ENCODE measurements around the gene TSPAN9.

TSPAN9 gene

DNA sequence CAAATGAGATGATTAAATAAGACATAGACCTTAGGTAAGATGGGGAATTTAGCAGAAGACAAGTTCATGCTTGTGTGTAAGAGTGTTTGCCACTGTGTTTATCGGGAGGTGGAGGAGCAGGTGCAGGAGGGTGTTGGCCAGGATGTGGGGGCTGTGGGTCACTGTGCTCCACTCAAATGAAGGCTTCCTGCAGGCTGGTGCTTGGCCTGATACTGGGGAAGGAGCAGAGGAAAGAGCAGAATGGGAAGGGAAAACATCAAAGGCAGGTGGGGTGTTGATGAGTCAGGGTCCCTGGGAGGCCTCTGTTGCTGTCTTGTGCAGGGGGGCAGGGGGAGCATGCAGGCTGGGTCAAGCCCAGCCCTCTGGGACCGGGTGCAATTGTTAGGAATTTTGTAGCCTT is 126.5 kb downstream of the TSPAN9 start:
- no peak overlapping the region for H3K4me3 ChIP-seq (ENCODE audit: low read depth, low read length)
- TF ChIP-seq, protein P1, sequence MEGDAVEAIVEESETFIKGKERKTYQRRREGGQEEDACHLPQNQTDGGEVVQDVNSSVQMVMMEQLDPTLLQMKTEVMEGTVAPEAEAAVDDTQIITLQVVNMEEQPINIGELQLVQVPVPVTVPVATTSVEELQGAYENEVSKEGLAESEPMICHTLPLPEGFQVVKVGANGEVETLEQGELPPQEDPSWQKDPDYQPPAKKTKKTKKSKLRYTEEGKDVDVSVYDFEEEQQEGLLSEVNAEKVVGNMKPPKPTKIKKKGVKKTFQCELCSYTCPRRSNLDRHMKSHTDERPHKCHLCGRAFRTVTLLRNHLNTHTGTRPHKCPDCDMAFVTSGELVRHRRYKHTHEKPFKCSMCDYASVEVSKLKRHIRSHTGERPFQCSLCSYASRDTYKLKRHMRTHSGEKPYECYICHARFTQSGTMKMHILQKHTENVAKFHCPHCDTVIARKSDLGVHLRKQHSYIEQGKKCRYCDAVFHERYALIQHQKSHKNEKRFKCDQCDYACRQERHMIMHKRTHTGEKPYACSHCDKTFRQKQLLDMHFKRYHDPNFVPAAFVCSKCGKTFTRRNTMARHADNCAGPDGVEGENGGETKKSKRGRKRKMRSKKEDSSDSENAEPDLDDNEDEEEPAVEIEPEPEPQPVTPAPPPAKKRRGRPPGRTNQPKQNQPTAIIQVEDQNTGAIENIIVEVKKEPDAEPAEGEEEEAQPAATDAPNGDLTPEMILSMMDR (IDR thresholded peaks at IDR 0.05; ENCODE audit: borderline replicate concordance, insufficient read depth, low read depth, low read length) = no peak

DNA sequence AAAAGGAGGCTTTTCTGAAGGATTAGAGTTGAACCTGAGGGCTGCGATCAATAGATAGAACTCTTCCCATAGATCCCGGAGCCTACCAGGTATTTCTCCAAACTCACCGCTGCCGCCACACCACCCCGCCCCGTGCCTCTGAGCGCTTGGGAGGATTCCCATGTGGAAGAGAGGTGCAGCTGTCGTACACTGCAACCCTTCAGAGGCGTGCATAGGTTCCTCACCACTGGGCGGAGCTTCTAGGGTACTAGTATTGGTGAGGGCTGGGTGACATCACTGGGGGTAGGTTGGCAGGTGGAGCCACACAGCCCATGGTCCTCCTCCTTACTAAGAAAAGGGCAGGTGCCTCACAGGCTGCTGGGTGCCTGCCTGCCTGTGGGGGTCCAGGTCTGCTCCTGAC is 127.0 kb downstream of the TSPAN9 start:
- H3K4me3 ChIP-seq (ENCODE audit: low read depth, low read length) = no peak overlapping the region
- TF ChIP-seq, protein P1 (IDR thresholded peaks at IDR 0.05; ENCODE audit: borderline replicate concordance, insufficient read depth, low read depth, low read length) = no peak

DNA sequence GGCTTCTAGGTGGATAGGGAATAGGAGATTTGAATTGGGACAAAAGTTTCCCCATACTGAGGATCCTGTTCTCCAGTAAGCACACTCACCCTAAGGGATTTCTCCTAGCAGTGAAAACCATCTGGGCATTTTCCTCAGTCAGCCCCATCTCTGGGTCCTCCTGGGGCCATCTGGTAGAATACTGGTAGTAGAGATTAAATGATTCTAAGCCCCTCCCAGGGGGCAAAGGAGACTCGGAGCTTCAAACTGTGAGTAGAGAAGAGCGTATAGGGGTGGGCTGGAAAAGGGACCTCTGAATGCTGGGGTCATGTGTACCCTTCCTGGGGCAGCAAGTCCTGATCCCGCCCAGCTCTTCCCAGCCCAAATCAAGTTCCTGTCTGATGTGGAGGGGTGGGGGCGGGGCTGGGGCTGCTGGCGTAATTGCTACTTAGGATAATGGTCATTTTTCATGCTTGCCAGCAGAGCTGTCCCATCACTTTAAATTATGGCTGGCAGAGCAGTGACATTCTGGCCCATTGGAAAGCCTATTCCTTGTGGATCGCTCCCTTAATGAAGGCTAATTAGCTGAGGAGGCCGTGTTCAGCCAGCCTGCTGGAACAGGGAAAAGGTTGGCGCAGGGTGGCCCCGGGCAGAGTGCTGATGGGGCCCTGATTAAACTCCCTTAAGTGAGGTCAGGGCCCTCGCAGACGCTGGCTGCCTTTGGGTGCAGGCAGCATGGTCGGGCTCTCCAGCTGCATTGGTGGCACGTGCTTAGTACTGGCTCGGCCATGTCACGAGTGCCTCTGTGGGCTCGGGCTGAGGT is 127.8 kb downstream of the TSPAN9 start:
- TF ChIP-seq, protein P1 (IDR thresholded peaks at IDR 0.05; ENCODE audit: borderline replicate concordance, insufficient read depth, low read depth, low read length) = no peak
- no peak overlapping the region for H3K4me3 ChIP-seq (ENCODE audit: low read depth, low read length)

DNA sequence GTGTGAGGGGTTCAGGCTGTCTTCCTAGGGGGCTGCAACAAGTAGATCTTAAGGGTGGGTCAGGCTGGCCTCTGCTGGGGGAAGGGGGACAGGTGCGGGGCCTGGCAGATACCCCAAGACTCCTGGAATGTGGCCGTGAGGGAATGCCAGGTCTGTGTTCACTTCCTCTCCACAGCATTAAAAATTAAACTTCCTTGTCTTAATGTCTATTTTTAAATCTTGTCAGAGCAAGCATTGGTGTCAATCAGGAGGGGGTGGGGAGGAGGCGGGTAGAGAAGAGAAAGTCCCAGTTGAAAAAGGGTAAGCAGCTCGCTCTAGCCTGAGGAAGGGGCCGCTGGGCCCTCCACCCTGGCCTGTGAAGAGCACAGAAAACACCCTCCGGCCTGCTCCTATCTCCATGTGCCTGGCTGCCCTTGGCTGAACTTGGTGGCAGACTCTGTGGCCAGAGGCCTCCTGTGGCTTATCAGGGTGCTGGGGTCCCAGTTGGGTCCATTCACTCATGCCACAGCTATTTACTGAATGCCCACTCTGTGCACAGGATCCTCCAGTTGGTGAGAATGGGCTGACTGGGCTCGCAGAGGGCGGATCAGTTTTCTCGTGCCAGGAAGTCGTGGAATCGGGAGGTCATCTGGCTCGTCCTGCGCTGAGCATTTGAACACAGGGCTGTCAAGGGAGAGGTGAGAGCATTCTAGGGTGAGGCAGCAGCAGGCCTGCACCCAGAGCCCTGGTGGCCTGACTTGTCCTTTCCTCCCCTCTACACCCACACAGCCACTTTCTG is 128.8 kb downstream of the TSPAN9 start:
- TF ChIP-seq, protein P1 (IDR thresholded peaks at IDR 0.05; ENCODE audit: borderline replicate concordance, insufficient read depth, low read depth, low read length) = no peak
- H3K4me3 ChIP-seq (ENCODE audit: low read depth, low read length) = no peak overlapping the region

DNA sequence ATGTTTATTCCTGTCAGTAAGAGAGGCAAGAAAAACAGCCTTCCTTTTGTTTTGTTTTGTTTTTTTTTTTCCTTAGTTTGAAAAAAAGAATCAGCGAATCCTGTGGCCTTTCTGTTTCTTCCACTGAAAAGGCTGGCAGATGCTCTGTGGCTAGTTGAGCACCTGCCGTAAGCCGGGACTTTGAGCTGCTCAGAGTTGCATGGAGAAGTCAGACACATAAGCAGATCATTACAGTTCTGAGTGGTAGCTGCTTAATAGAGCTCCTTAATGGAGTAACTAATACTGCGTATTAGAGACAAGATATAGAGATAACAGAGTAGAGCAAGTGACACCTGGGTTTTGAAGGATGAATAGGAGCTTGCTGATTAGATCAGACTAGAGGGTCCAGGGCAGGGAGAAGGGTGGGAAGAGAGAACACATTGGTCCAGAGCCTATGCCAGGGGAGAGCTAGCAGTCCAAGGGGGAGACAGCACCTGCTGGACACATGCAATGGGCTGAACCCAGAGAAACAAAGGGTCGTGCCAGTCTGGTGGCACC is 129.4 kb downstream of the TSPAN9 start:
- TF ChIP-seq, protein P1 (IDR thresholded peaks at IDR 0.05; ENCODE audit: borderline replicate concordance, insufficient read depth, low read depth, low read length) = no peak
- H3K4me3 ChIP-seq (ENCODE audit: low read depth, low read length) = no peak overlapping the region

DNA sequence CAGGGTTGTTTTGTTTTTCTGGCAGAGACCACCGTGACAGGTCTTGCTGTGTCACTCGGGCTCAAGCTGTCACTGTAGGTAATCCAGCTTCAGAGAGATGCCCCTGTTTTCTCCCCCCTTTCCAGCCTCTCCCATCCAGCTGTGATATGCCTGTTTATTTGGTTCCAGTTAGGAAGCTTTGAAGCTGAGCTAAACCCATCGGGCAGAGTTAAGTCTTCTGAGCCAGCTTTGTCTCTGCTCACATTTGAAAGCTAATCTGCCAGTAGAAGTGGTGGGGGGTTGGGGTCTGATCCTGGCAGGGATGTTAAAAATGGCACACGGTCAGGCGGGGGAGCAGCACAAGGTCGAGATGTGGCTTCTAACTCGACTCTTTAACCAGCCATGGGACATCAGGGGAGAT is 130.0 kb downstream of the TSPAN9 start:
- H3K4me3 ChIP-seq (ENCODE audit: low read depth, low read length) = no peak overlapping the region
- TF ChIP-seq, protein P1 (IDR thresholded peaks at IDR 0.05; ENCODE audit: borderline replicate concordance, insufficient read depth, low read depth, low read length) = no peak
